Suppressor macrophage treated with lipopolysaccharide for 1 hour (primary cell): ENCODE measurements around the gene TRPC4AP.

Experiments used
- DNase-seq, 3 donors: peaks; one replicate each; pipeline ENCODE4 v3.0.0-alpha.2; 2020 to 2022

The TRPC4AP gene

GRCh38 chr20:34985461-34986310 is 106.9 kb downstream of the TRPC4AP start:
- DNase-seq = no peak

- DNase-seq = peak in 1 of 3 donors; percentile 5
These were observed 107.8 kb downstream of the TRPC4AP start for GRCh38 chr20:34984756-34985261.

DNA sequence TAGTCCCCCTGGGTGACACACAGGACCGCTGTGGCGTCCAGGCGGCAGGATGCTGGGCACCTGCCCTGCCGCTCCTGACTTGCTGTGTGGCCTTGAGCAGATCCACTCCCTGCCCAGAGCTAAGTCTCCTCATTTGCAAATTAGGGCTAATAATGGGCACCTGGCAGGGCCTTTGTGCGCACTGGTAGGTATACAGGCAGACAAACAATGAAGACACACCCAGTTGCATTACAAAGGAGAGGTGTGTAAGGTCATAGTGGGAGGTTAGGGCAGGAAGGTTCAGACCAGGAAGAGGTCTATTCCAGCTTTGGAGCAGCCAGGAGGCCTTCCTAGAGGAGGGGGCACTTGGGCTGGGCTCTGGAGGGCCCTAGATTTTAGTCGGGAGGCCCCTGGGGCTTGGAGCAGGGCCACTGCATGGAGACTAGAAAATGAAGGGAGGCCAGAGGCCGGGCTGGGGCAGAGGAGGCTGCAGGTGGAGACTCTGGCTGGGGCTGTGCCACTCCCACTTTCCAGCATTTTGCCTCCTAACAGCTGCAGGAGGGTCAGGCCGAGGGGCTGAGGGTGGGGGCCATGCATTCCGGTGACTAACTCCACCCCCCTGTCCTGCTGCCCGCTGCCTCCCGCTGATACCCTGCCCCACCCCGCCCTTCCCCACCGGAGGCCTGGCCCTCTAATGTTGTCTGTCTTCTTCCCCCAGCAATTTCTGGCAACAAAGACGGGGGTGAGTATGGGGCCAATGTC is 108.4 kb downstream of the TRPC4AP start:
- DNase-seq = no peak

DNA sequence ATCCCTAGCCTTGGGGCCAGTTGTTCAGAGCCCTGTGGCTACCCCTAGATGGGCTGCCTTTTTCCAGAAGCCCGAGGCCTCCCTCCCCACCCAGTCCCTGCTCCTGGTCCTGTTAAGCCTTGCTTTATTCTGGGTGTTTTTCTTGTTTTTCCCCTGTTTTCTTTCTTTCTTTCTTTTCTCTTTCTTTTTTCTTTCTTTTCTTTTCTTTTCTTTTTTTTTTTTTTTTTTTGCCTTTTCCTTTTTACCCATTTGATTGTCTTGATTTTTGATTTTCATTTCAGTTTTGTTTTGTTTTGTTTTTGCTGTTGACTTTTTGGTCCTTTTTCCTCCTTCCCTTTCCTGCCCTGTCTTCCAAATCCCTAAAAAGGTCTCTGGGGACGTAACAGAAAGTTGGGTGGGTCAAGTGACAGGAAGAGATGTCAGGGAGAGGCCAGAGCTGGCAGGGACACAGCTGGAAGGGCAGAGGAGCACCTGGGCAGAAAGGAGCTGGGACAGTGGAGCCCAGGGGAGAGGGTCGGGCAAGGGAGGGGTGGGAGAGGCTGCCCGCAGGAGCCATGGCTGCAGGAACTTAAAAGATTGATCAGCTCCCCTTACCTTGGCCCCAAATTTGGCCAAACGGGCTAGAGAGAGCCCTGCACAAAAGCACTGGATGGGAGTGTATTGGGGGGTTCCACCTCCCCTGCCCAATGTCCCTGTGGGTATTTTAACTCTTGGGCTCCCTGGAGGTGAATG is 109.4 kb downstream of the TRPC4AP start:
- no peak for DNase-seq

DNA sequence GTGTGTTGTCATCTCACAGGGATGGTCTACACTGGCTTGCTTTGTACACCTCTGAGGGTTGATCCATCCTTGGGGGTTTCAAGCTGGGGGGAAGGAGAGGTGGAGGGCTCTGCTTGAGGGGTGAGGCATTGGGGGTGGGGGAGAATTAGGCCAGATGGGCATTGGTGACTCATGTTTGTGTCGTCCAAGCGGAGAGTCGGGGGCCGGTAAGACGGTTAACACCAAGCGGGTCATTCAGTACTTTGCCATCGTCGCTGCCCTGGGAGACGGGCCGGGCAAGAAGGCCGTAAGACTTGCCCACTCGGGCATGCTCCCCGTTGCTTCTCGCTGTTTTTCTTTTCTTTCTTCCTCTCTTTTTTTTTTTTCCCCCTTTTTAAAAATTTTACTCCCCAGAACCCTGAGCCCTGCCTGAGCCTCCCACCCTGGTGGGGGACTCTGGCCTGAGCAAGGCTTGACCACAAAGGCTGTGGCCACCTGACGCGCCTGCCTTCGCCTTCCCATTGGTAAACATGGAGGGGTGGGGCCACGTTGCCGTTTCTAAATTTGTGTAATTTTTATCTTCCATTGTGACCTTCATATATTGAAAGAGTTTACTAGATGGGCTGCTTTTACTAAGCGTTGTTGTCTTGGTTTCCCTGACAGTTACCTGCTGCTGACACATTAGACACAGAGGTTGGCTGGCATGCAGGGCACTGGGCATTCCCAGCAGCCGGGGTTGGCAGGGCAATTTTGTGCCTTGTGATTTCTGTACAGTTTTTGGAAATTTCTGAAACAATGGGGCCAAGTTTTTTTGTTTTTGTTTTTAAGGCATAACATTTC is 110.1 kb downstream of the TRPC4AP start:
- no peak for DNase-seq

- no peak for DNase-seq
These were observed 111.9 kb downstream of the TRPC4AP start for GRCh38 chr20:34980543-34981233.

DNA sequence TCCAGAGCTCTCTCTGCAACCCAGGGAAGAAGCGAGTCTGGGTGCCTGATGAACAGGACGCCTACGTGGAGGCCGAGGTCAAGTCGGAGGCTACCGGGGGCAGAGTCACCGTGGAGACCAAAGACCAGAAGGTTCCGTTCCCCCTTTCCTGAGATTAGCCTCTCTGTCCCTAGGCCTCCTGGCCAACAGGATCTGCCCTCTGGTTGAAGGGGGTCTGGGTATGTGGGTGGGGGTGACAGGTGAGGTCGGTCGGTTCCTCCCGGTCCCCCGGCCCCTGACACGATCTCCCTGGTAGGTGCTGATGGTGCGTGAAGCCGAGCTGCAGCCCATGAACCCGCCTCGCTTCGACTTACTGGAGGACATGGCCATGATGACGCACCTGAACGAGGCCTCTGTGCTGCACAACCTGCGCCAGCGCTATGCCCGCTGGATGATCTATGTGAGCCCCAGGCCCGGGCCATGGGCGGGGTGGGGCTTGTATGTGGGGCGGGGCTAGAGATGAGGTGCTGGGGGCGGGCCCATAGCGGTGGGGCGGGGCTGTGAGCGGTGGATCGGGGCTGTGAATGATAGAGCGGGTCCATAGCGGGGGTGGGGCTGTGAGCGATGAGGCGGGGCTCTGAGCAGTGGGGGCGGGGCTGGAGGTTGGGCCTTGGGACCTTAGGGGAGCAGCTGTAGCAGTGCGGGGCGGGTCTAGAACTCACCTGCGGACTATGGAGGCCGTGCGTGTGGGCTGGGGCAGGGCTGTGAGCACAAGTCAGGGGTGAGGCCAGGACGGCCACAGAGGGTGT is 113.0 kb downstream of the TRPC4AP start:
- no peak for DNase-seq

DNA sequence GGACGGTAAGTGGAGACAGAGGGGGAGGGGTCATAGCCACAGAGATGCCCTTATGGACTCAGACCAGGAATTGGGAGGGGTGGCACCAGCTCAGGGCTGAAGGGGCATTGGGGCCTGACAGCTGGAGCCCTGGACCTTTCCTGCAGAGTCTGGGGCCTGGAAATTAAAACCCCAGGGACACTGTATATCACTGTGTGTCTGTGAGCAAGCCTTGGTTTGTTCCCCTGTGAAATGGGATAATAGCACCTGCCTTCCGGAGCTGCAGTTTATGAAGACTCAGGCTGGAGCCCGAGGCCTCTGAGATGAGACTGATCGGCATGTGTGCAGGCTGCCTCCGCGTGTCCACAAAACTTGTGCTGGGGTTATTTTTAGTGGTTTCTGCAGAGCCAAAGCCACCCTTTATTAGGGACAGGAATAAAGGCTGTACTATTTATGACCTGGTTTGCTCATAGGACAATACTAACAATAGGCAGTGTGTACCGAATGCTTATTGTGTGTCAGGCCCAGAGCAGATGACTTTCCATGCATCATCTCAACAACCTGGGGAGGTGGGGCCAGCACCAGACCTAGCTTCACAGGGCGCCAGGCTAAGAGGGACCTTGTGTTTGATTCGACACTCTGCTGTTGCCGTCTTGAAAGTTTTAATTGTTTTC is 114.4 kb downstream of the TRPC4AP start:
- DNase-seq = no peak

- no peak for DNase-seq
These were observed 115.1 kb downstream of the TRPC4AP start for GRCh38 chr20:34977365-34978091.

GRCh38 chr20:34976286-34976685 is 116.3 kb downstream of the TRPC4AP start:
- DNase-seq = no peak

- no peak for DNase-seq
These were observed 118.4 kb downstream of the TRPC4AP start for GRCh38 chr20:34974246-34974645.

GRCh38 chr20:34971561-34972235 is 120.9 kb downstream of the TRPC4AP start:
- no peak for DNase-seq

DNA sequence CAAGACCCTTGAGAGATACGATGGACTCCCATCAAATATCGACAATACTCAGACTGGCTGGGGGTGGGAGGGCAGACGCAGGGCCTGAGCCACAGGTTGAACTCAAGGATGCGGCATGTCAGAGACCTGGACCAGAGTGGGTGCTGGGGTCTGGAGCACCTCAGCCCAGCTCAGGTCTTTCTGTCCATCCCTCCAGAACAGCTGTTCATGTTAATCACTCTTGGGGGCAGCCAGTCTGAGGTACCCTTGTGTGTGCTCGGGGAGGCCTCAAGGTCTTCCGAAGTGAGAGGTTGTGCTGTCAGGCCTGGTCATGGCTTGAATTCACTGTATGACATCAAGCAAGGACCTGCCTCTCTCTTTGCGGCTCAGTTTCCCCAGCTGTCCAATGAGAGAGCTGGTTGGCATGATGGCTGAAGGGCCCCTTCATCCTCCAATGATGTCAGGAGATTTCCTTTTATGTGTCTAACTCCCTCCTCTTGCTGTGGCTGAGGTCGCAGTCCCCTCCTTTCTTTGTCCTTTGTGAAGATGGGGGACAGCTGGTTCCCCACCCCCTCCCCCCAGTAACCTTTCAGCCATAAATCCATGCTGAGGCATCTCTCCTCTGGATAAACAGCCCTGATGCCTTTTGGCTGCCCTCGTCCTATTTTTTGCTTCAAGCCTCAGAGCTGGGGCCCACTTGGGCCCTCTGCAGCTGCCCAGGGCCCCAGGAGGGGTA is 121.6 kb downstream of the TRPC4AP start:
- no peak for DNase-seq

DNA sequence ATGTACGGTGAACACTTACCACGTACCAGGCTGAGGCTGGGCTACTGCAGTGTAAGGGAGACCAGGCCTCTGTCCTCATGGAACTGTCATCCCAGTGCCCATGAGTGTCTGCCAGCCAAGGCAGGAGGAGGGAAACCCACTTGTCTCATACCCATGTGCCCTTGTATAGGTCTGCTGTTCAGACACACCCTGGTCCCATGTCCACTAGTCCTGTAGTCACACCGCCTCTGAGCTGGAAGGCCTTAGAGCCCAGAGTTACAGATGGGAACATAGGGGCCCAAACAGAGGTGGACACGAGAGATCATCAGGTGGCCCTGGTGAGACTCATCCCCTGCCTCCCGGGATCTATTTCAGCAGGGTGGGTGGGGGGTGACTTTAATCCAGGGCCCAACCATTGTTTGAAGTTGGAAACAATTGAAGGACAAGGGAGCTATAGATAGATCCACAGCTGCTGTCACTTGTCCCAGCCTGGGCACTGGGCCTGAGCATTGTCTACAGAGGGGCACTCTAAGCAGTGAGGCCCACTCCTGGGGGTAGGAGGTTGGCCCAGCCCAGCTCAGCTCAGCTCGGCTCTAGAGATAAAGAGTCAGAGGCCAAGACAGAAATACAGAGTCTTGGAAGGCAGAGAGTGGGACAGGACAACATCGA is 122.3 kb downstream of the TRPC4AP start:
- no peak for DNase-seq

DNA sequence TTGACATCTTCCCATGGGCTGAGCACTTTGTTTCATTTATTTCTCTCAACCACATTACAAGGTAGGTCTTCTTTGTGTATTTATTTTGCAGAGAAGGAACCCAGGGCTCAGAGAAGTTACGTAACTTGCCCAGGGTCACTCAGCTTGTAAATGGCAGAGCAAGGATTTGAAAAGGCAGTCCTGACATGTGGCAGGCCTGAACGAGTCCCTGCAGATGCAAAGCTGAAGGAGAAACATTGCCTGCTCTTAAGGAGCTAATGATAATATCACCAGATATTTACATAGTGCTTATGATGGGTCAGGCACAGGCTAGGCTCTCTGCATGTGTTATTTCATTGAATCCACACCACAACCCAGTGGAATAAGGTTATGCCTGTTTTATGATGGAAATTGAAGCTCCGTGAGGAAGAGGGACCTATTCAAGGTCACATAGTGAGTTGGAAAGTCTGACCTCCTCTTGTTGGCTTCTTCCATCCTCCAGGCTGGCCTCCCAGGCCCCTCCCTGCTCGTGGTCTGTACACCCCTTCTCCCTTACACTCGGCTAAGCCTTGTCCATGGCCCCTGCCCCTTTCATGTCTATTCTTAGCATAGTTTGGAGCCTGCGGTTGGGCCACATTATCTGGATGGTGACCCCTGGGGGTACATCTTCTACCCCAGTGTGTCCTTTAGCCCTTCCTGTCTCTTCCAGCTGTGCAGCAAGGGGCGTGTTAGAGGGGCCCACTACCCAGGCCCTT is 124.4 kb downstream of the TRPC4AP start:
- DNase-seq = no peak

GRCh38 chr20:34967421-34967820 is 125.2 kb downstream of the TRPC4AP start:
- DNase-seq = no peak

GRCh38 chr20:34965051-34965450 is 127.6 kb downstream of the TRPC4AP start:
- DNase-seq = no peak
